GM13977 (cell line): ENCODE data around the gene GRK5.

Source experiments
- DNase-seq: peaks from one replicate; pipeline ENCODE4 v3.0.0; 2012; ENCODE audit warnings: low spot score
- in situ Hi-C: fragments of 300-500 bp; cut with MboI; formaldehyde crosslinking; loops from one replicate; pipeline ENCODE4 v1.12.0; 2022; ENCODE audit warnings: low sequenced_read_pairs, low pct_unique_long_range_greater_than_20kb, mixed read lengths, inconsistent platforms; ENCODE audit not compliant: unreplicated experiment
- TF ChIP-seq, protein P1 (sequence below): IDR thresholded peaks from 2 replicates; pipeline ENCODE4 v1.5.1; 2012; ENCODE audit warnings: mild to moderate bottlenecking, control low read depth; ENCODE audit not compliant: insufficient read depth; ENCODE audit errors: extremely low read depth, missing control alignments

Gene GRK5

DNA sequence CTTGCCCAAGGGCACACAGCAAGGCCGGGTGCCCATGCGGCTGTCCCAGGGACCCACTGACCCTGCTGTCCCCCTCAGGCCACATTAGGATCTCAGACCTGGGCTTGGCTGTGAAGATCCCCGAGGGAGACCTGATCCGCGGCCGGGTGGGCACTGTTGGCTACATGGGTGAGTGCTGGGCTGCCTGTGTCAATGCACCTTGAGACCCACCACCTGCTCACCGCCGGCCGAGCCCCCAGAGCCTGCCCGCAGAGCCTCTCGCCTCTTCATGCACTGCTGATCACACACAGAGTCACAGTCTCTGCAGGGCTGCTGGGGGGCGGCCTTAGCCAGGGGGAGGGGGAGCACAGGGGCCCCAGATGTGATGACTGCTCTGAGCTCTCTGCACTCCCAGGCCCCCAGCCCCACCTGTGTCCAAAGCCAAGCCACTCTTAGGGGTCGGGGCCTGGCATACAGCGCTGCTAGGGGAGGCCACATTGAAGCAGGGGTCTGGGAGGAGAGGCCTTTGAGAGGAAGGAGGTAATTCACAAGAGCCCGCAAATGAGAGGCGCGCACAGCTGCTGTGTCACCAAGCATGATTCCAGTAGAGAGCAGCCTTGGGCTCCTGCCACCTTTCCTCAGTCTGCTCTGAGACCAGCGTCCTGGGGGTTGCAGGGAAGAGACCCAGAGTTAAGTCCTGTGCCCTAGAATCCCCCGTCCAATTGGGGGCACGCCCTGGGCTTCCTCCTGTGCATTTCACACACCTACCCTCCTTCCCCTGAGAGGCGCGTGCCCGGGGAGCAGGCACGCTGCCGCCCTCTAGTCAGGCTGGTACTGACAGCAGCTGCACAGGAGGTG, 234.8 kb downstream of the GRK5 start:
- TF ChIP-seq, protein P1, sequence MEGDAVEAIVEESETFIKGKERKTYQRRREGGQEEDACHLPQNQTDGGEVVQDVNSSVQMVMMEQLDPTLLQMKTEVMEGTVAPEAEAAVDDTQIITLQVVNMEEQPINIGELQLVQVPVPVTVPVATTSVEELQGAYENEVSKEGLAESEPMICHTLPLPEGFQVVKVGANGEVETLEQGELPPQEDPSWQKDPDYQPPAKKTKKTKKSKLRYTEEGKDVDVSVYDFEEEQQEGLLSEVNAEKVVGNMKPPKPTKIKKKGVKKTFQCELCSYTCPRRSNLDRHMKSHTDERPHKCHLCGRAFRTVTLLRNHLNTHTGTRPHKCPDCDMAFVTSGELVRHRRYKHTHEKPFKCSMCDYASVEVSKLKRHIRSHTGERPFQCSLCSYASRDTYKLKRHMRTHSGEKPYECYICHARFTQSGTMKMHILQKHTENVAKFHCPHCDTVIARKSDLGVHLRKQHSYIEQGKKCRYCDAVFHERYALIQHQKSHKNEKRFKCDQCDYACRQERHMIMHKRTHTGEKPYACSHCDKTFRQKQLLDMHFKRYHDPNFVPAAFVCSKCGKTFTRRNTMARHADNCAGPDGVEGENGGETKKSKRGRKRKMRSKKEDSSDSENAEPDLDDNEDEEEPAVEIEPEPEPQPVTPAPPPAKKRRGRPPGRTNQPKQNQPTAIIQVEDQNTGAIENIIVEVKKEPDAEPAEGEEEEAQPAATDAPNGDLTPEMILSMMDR, result no peak
- in situ Hi-C loops, result no loop called here
- no peak for DNase-seq

DNA sequence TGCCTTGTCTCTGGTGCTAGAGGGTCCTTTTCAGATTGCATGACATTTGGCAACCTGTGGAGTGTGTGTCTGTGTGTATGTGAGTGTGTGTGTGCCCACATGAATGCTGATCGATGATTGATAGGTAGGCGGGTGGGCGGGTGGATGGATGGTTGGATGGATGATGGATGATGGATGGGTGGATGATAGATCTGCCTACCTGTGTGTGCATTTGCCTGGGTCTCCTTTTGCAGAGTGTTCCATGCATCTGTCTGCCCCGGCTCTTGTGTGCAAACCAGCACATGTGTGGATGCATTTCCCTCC, 235.3 kb downstream of the GRK5 start:
- TF ChIP-seq, protein P1, result no peak
- DNase-seq, result no peak
- in situ Hi-C loops, result no loop called here

DNA sequence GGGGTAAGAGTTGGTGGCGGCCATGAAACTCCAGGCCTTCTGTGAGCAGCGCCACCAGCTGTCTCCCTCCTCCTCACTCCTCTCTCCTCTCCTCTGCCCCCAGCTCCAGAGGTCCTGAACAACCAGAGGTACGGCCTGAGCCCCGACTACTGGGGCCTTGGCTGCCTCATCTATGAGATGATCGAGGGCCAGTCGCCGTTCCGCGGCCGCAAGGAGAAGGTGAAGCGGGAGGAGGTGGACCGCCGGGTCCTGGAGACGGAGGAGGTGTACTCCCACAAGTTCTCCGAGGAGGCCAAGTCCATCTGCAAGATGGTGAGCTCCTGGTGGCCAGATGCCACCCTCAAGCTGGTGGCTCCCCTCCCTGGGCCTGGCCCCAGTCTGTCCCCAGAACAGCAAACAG, 236.1 kb downstream of the GRK5 start:
- in situ Hi-C loops, result no loop called here
- TF ChIP-seq, protein P1, result no peak

DNA sequence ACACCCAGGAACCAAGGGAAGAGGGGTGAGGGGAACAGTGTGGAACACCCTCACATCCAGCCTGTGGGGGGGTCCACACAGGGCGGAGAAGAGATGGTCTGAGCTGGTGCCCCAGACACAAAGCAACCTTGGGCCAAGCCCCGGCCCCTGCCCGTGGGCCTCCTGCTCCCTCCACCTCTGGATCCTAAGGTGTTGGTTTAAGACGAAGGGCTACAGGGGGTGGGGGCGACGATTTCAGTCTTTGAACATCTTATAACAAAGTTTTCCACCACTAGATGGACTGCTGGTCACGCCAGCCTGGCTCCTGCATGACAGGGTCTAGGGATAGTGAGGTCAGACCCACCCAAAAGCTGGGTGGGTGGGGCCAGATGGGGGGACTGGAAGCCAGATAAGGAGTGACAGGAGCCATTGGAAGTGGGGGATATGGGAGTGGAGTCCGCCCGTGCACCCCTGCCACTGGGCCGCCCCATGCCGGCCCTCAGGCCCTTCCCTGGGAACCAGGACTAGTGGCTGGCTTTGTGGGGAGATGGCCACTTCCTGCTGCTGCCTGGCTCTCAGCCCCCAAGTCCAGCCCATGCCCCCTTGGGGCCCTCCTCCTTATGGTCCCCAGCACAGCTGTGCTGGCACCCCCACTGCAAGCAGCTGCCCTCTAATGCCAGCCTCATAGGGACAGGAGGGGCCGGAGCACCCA, 236.7 kb downstream of the GRK5 start:
- TF ChIP-seq, protein P1, result no peak
- no peak for DNase-seq
- in situ Hi-C loops, result no loop called here

More for the DNA sequence above, 236.1 kb downstream of the GRK5 start:
- no peak for DNase-seq

DNA sequence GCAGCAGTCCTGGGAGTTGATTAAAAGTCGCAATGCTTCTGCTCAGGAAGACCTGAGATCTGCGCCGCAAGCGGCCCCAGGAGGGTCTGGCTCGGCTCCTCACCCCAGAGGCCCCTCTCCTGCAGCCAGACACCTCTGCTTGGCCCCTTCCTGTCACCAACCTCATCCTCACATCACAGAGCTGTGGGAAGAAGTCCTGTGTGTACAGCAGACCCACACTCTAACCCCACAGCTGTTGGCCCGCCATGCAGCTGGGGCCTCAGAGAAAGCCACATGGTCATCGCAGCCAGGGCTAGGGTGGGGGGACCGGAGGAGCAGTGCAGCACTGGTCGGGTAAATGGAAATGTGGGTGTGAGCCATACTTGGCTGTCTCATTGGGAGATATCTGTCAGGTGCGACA, 237.5 kb downstream of the GRK5 start:
- in situ Hi-C loops, result no loop called here
- TF ChIP-seq, protein P1, result no peak
- DNase-seq, result no peak

DNA sequence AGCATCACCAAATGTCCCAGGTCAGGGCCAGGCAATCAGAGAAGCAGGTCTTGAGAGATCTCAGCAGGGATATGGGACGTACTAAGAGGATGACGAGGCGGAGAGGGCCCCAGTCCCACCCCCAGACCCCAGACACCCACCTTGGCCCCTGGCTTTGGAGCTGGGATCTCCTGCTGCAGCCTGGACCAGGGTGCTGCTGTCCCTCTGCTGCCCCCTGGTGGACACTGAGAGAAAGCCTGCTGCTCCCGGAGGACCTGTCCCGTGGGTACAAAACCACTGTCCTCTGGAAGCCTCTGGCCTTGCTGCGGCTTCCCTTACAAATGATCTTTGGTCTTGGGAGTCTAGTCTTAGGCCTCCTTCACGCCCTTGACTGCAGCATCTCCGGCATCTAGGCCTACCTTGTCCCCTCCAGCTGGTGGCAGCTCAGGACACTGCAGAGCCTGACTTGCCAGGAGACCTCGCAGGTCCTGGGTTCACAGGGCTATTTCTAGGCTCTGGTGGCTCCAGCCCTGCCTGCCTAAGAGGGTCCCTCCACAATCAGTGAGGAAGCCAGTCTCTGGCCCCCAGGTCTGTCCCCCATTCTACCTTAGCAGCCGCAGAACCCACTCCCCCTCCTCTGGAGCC, 238.1 kb downstream of the GRK5 start:
- in situ Hi-C loops, result no loop called here
- peak; percentile 88 for DNase-seq
- TF ChIP-seq, protein P1, result peak; percentile 94
